ENCODE results near the gene TUBA4A.

- TF ChIP-seq, protein P1, sequence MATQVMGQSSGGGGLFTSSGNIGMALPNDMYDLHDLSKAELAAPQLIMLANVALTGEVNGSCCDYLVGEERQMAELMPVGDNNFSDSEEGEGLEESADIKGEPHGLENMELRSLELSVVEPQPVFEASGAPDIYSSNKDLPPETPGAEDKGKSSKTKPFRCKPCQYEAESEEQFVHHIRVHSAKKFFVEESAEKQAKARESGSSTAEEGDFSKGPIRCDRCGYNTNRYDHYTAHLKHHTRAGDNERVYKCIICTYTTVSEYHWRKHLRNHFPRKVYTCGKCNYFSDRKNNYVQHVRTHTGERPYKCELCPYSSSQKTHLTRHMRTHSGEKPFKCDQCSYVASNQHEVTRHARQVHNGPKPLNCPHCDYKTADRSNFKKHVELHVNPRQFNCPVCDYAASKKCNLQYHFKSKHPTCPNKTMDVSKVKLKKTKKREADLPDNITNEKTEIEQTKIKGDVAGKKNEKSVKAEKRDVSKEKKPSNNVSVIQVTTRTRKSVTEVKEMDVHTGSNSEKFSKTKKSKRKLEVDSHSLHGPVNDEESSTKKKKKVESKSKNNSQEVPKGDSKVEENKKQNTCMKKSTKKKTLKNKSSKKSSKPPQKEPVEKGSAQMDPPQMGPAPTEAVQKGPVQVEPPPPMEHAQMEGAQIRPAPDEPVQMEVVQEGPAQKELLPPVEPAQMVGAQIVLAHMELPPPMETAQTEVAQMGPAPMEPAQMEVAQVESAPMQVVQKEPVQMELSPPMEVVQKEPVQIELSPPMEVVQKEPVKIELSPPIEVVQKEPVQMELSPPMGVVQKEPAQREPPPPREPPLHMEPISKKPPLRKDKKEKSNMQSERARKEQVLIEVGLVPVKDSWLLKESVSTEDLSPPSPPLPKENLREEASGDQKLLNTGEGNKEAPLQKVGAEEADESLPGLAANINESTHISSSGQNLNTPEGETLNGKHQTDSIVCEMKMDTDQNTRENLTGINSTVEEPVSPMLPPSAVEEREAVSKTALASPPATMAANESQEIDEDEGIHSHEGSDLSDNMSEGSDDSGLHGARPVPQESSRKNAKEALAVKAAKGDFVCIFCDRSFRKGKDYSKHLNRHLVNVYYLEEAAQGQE (IDR thresholded peaks at IDR 0.05; ENCODE audit: insufficient replicate concordance, low read depth): peak; percentile 30
- TF ChIP-seq POLR2AphosphoS5 (IDR thresholded peaks at IDR 0.05; ENCODE audit: low read depth) (peak; percentile 89), CTCF (IDR thresholded peaks at IDR 0.05; ENCODE audit: insufficient read depth, low read length) (no peak), GABPA (IDR thresholded peaks at IDR 0.05; ENCODE audit: low read depth) (no peak)
Measured at GRCh38 chr2:219253753-219254589, at the start of gene TUBA4A.
